HL-60 (cell line): ENCODE data around the gene IER2.

Experiments
- DNase-seq, 2 experiments: peaks; one replicate each; pipeline ENCODE4 v3.0.0-alpha.2; 2010 to 2020; ENCODE audit warnings: low read depth in 1 of 2, low spot score in 1 of 2
- H3K27ac ChIP-seq: fragments of 250-450 bp; sonication (Bioruptor Pico); replicated peaks from 2 replicates; pipeline ENCODE4 v1.5.1; 2020; ENCODE audit warnings: mild to moderate bottlenecking, moderate library complexity
- H3K27me3 ChIP-seq: fragments of 250-450 bp; sonication (Bioruptor Pico); 2 replicates; pipeline ENCODE4 v1.5.1; 2021; ENCODE audit warnings: mild to moderate bottlenecking, moderate library complexity; ENCODE audit not compliant: insufficient read depth, poor library complexity, severe bottlenecking
- H3K4me3 ChIP-seq: replicated peaks from 2 replicates; pipeline ENCODE4 v1.5.1; 2011; ENCODE audit warnings: mild to moderate bottlenecking, control low read depth, low read length; ENCODE audit not compliant: insufficient read depth
- CTCF ChIP-seq: IDR thresholded peaks from one replicate; pipeline ENCODE4 v1.5.1; 2011; ENCODE audit warnings: low read length, control low read depth, inconsistent platforms; ENCODE audit not compliant: insufficient read depth
- GABPA ChIP-seq: IDR thresholded peaks from 2 replicates; pipeline ENCODE4 v1.6.1; 2012; ENCODE audit warnings: low read depth
- POLR2AphosphoS5 ChIP-seq: IDR thresholded peaks from 2 replicates; pipeline ENCODE4 v1.6.1; 2012; ENCODE audit warnings: low read depth
- SPI1 ChIP-seq: IDR thresholded peaks from 2 replicates; pipeline ENCODE4 v1.6.1; 2012; ENCODE audit warnings: low read depth, mild to moderate bottlenecking, borderline replicate concordance
- TF ChIP-seq, protein P1 (sequence below): IDR thresholded peaks from 2 replicates; pipeline ENCODE4 v1.6.1; 2012; ENCODE audit warnings: low read depth; ENCODE audit not compliant: insufficient replicate concordance

Gene IER2

DNA sequence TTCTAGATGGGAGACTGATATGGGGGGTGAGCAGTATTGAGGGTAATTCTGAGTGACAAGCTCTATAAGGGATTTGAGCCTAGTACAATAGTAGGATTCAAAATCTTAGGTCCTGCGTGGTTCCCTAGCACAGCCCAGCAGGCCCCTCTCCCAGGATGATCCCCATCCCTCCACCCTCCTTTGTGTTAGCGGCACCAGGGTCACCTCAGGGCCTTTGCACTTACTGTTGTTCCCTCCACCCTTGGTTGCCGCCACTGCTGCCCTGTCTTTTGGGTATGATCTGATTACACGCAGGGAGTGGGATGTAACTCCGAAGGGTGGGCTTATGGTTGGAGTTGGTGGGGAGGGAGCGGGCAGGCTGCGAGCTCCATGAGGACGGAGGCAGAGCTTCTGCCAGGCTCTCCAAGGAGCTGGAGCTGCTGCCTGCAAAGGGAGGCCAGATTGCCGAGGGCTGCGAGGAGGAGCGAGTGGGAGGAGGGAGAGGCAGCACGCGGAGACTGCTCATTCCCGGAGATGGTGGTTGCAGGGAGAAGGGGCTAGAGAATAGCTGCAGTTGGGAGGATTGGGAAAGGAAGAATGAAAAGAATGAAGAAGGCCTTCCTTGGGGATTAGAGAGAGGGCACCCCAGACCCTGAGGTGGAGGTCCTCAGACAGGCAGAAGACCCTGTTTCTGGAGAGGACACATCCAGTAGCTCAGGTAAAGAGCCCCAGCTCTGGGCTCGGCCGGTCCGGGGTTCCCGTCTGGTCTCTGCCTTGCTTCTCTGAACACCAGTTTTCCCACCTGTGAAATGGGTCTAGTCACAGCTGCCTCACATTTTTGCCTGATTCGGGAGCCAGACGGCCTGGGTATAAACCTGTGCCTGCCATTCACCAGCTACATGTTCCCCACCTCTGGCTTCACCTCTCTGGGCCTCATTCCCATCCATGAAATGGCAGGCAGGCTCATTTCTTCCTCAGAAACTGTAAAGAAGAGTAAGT lies 26.9 kb upstream of the IER2 start:
- Histone ChIP-seq H3K27me3 (no peaks in the 10 kb centered on the region), H3K27ac (no peak overlapping the region), H3K4me3 (no peak overlapping the region)
- no peak for DNase-seq
- TF ChIP-seq GABPA (no peak), POLR2AphosphoS5 (no peak), CTCF (no peak), SPI1 (no peak)
- TF ChIP-seq, protein P1, sequence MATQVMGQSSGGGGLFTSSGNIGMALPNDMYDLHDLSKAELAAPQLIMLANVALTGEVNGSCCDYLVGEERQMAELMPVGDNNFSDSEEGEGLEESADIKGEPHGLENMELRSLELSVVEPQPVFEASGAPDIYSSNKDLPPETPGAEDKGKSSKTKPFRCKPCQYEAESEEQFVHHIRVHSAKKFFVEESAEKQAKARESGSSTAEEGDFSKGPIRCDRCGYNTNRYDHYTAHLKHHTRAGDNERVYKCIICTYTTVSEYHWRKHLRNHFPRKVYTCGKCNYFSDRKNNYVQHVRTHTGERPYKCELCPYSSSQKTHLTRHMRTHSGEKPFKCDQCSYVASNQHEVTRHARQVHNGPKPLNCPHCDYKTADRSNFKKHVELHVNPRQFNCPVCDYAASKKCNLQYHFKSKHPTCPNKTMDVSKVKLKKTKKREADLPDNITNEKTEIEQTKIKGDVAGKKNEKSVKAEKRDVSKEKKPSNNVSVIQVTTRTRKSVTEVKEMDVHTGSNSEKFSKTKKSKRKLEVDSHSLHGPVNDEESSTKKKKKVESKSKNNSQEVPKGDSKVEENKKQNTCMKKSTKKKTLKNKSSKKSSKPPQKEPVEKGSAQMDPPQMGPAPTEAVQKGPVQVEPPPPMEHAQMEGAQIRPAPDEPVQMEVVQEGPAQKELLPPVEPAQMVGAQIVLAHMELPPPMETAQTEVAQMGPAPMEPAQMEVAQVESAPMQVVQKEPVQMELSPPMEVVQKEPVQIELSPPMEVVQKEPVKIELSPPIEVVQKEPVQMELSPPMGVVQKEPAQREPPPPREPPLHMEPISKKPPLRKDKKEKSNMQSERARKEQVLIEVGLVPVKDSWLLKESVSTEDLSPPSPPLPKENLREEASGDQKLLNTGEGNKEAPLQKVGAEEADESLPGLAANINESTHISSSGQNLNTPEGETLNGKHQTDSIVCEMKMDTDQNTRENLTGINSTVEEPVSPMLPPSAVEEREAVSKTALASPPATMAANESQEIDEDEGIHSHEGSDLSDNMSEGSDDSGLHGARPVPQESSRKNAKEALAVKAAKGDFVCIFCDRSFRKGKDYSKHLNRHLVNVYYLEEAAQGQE: no peak

DNA sequence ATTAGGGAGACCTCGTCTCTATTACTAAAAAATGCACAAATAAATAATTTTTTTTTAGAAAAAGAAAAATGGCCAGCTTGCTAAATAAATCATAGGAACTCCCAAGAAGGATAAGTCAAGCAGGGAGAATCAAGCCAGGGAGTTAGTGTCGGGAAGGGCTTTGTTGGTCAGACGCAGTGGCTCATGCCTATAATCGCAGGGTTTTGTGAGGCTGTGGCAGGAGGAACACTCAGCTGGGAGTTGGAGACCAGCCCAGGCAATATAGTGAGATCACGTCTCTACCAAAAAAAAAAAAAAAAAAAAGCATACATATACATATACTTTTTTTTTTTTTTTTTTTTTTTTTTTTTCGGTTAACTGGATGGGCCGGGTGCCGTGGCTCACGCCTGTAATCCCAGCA lies 23.2 kb upstream of the IER2 start:
- DNase-seq: no peak
- H3K4me3 ChIP-seq: no peak overlapping the region
- H3K27me3 ChIP-seq: no peaks in the 10 kb centered on the region
- no peak for TF ChIP-seq CTCF
- TF ChIP-seq POLR2AphosphoS5: no peak
- no peak for TF ChIP-seq SPI1
- TF ChIP-seq, protein P1: no peak
- no peak for TF ChIP-seq GABPA
- no peak overlapping the region for H3K27ac ChIP-seq

DNA sequence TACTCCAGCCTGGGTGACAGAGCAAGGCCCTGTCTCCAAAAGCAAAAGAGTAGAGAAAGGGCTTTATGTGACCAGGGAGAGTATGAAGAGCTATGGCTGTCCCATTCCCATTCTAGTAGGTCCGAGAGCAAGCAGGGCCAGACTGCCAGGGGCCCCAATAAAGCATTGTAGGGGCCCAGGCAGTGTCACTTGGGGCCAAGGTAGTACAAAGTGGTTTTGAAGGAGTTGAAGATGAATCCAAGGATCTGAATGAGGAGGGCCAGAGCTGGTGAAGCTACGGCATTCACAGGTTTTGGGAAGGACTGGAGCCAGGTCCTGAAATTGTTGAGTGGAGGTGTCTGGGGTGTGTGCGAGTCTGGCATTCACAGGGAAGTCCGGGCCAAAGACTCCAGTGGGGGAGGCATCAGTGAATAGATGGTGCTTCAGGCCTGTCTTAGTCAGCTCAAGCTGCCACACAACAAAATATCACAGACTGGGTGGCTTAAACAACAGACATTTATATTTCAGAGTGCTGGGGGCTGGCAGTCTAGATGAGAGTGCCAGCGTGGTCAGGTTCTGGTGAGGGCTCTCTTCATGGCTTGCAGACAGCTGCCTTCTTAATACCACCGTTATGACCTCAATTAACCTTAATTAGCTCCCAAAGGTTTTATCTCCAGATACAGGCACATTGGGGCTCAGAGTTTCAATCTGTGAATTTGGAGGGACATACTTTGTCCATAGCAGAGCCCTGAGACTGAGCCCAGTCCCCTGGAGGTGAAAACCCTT lies 22.2 kb upstream of the IER2 start:
- no peak overlapping the region for H3K4me3 ChIP-seq
- no peak overlapping the region for H3K27ac ChIP-seq
- no peaks in the 10 kb centered on the region for H3K27me3 ChIP-seq
- DNase-seq: no peak
- no peak for TF ChIP-seq SPI1

DNA sequence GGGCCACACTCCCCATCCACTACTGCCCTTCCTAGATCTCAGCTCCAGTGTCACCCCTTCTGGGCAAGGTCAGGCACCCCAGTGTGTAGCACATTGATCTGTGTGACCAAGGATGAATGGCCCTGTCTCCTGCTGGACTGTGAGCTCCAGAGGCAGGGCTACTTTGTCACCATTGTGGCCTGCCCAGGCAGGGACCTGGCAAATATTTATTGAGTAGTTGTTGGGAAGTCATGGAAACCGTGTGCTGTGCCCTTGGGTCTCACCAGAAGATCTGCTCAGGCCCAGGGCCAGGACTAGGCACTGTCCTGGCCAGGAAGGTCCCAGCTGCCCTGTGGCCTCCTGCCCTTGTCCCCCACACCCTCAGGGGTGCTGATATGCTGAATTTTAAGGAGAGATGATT lies 21.6 kb upstream of the IER2 start:
- H3K27me3 ChIP-seq: no peaks in the 10 kb centered on the region
- TF ChIP-seq CTCF (no peak), SPI1 (no peak), GABPA (no peak), POLR2AphosphoS5 (no peak)
- TF ChIP-seq, protein P1: no peak
- H3K27ac ChIP-seq: no peak overlapping the region
- no peak overlapping the region for H3K4me3 ChIP-seq
- DNase-seq: no peak
